ENCODE measurements around the gene CD244. TPM values are rescaled to one million over a fixed set of nuclear protein-coding genes. Genes with fewer than 3 reads are reported as not detected.

Gene CD244
- total RNA-seq, 4 donors from 2014 or later = 0.15 to 0.47 (median 0.27) TPM; not detected in 1

GRCh38 chr1:160863061-160863773, 530 bp upstream of the CD244 start:
- Histone ChIP-seq H3K4me3 (no peak overlapping the region), H3K27ac (no peak overlapping the region), H3K36me3 (no peaks in the 10 kb centered on the region), H3K27me3 (peaks cover 10% of the 10 kb centered on the region), H3K9me3 (no peaks in the 10 kb centered on the region), H3K4me1 (no peaks in the 10 kb centered on the region)
- TF ChIP-seq CTCF (IDR thresholded peaks at IDR 0.05) = no peak
- no peak for TF ChIP-seq EP300 (IDR thresholded peaks at IDR 0.05)
- WGBS, 2 donors (ENCODE audit: low coverage in 1 of 2) = 76 to 100% methylated on average over 1 to 10 of the region's 11 CpGs
- no peak for ATAC-seq

- Histone ChIP-seq H3K27ac (no peak overlapping the region), H3K4me1 (no peaks in the 10 kb centered on the region), H3K36me3 (no peaks in the 10 kb centered on the region), H3K9me3 (no peaks in the 10 kb centered on the region), H3K27me3 (peaks cover 10% of the 10 kb centered on the region), H3K4me3 (no peak overlapping the region)
- WGBS, 2 donors (ENCODE audit: low coverage in 1 of 2) = 39% methylated on average over 4 of the region's 5 CpGs; no CpG with 5 or more reads in 1 of the 2 donors
- no peak for TF ChIP-seq EP300 (IDR thresholded peaks at IDR 0.05)
- TF ChIP-seq POLR2AphosphoS5 (IDR thresholded peaks at IDR 0.05) = no peak
- no peak for TF ChIP-seq POLR2A (IDR thresholded peaks at IDR 0.05)
- no peak for TF ChIP-seq CTCF (IDR thresholded peaks at IDR 0.05)
- no peak for ATAC-seq
Observed at GRCh38 chr1:160860840-160861505, 1.7 kb downstream of the CD244 start.

GRCh38 chr1:160859166-160859565, 3.5 kb downstream of the CD244 start:
- ATAC-seq = no peak

GRCh38 chr1:160858507-160858906, 4.2 kb downstream of the CD244 start:
- no peak for ATAC-seq
- no peak for TF ChIP-seq EP300 (IDR thresholded peaks at IDR 0.05)
- TF ChIP-seq POLR2AphosphoS5 (IDR thresholded peaks at IDR 0.05) = no peak
- TF ChIP-seq CTCF (IDR thresholded peaks at IDR 0.05) = no peak
- no peak for TF ChIP-seq POLR2A (IDR thresholded peaks at IDR 0.05)
- no peak overlapping the region for H3K4me3 ChIP-seq
- no peaks in the 10 kb centered on the region for H3K36me3 ChIP-seq
- H3K27me3 ChIP-seq = peaks cover 10% of the 10 kb centered on the region
- H3K4me1 ChIP-seq = no peaks in the 10 kb centered on the region
- 40% methylated on average over 1 of the region's 3 CpGs; no CpG with 5 or more reads in 1 of the 2 donors for WGBS, 2 donors (ENCODE audit: low coverage in 1 of 2)
- no peaks in the 10 kb centered on the region for H3K9me3 ChIP-seq
- no peak overlapping the region for H3K27ac ChIP-seq

More at GRCh38 chr1:160859166-160859565, 3.5 kb downstream of the CD244 start:
- Histone ChIP-seq H3K9me3 (no peaks in the 10 kb centered on the region), H3K27ac (no peak overlapping the region), H3K4me1 (no peaks in the 10 kb centered on the region), H3K4me3 (no peak overlapping the region), H3K36me3 (no peaks in the 10 kb centered on the region), H3K27me3 (peaks cover 10% of the 10 kb centered on the region)
- 77 to 80% methylated on average over 5 of the region's 5 CpGs for whole genome bisulfite sequencing, 2 donors (ENCODE audit: low coverage in 1 of 2)
- TF ChIP-seq POLR2AphosphoS5 (IDR thresholded peaks at IDR 0.05) (no peak), POLR2A (IDR thresholded peaks at IDR 0.05) (no peak), EP300 (IDR thresholded peaks at IDR 0.05) (no peak)

GRCh38 chr1:160858097-160858496, 4.6 kb downstream of the CD244 start:
- H3K27ac ChIP-seq = no peak overlapping the region
- ATAC-seq = no peak
- TF ChIP-seq POLR2A (IDR thresholded peaks at IDR 0.05) (no peak), CTCF (IDR thresholded peaks at IDR 0.05) (no peak), POLR2AphosphoS5 (IDR thresholded peaks at IDR 0.05) (no peak), EP300 (IDR thresholded peaks at IDR 0.05) (no peak)
- H3K4me1 ChIP-seq = no peaks in the 10 kb centered on the region
- H3K27me3 ChIP-seq = peaks cover 10% of the 10 kb centered on the region
- 53% methylated on average over 3 of the region's 4 CpGs; no CpG with 5 or more reads in 1 of the 2 donors for WGBS, 2 donors (ENCODE audit: low coverage in 1 of 2)
- no peak overlapping the region for H3K4me3 ChIP-seq
- H3K36me3 ChIP-seq = no peaks in the 10 kb centered on the region
- no peaks in the 10 kb centered on the region for H3K9me3 ChIP-seq

Data from gastroesophageal sphincter (tissue), 4 donors.